ENCODE data around the gene SGK2.
A peak's percentile ranks its signal among the peaks of the same experiment; 100 is the strongest.
"Not testable (repeated sequence)": the region's sequence is repeated elsewhere in the genome, so short reads cannot be mapped to it uniquely, and the experiment has no call there.

Gene SGK2

DNA sequence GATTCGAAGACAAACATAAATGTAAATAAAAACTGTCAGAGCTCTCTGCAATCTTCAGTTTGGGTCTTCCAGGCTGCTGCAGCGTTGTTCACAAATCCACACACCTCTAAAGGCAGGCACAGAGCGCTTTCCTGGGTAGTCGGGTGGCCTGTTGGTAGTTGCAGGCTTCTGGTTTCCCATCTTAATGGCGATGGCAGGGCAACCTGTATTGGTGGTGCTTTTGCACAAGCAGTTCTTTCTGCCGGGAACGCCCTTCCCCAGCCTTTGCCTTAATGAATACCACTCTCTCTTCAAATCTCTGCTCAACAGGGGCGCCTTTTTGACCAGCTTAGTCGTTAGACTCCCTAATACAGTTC lies 31.2 kb downstream of the SGK2 start:
- Histone ChIP-seq H3K36me3 (ENCODE audit: insufficient read depth, low read length) (peaks cover 8% of the 10 kb centered on the region), H3K27ac (peak overlapping the region; percentile 99), H3K9ac (ENCODE audit: insufficient read length) (peak overlapping the region; percentile 95), H3K9me3 (ENCODE audit: low read depth, low read length) (no peaks in the 10 kb centered on the region), H3K4me3 (peak overlapping the region; percentile 95)
- no peak for DNase-seq (ENCODE audit: low read depth, low spot score)
- TF ChIP-seq POLR2AphosphoS5 (IDR thresholded peaks at IDR 0.05; ENCODE audit: borderline replicate concordance, low read depth, low read length) = no peak
- no peak for TF ChIP-seq FOXP2 (optimal IDR thresholded peaks at IDR 0.05; ENCODE audit: control extremely low read depth, extremely low read length, insufficient read depth)
- TF ChIP-seq EZH2 (IDR thresholded peaks at IDR 0.05) = no peak

DNA sequence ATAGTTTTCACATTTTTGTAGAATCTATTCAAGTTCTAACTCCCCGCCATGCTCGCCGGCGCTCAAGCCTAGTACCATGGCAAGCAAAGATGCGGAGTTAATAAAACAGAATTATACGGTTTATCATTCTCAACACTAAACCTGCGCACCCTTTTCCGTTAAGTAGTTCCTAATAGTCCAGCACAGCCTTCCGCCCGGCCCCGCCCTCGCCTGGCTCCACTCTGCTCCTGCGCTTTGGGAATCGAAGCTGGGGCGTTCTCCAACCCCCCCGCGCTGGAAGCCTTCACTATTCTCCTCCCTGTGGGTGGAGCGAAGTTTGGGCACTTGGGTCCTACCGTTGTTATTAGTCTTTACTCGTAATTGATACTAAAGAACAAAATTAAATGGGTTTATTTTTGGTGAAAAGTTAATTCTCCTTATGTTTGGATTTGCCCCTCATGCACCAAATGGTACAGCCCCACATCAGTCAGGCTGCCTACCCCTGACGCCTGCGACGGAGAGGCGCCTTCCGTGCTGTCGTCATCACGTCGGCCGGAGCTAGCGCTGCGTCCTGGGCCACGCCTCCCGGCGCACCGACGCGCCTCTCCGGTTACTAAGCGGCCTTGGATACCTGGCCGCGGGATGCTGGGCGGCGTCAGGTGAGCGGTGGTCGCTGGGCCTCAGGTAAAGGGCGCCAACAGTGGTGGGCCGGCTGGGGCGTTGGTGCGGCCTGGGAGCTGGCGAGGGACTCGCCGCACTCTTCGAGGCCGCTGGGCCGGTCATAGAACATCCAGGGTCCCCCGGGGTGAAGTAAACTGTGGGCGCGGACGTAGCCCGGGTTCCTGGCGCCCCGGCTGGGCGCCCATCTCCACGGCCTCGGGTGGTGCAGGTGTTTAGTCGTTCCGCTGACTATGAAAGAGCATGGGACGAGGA lies 31.8 kb downstream of the SGK2 start, which contains the start of gene IFT52:
Gene IFT52 (plus strand): TSS at position 546 of the 912 bp plus-strand sequence. CDS start 3,762 bp downstream, outside the sequence.
- Histone ChIP-seq H3K9ac (ENCODE audit: insufficient read length) (peak within 1 kb of the TSS; percentile 95), H3K36me3 (ENCODE audit: insufficient read depth, low read length) (peaks cover 10% of the 10 kb centered on the region), H3K27ac (peak within 1 kb of the TSS; percentile 99), H3K9me3 (ENCODE audit: low read depth, low read length) (no peaks in the 10 kb centered on the region), H3K4me3 (peak within 1 kb of the TSS; percentile 95)
- TF ChIP-seq POLR2AphosphoS5 (IDR thresholded peaks at IDR 0.05; ENCODE audit: borderline replicate concordance, low read depth, low read length) = peak; percentile 64
- no peak for TF ChIP-seq FOXP2 (optimal IDR thresholded peaks at IDR 0.05; ENCODE audit: control extremely low read depth, extremely low read length, insufficient read depth)
- DNase-seq (ENCODE audit: low read depth, low spot score) = peak; percentile 87

DNA sequence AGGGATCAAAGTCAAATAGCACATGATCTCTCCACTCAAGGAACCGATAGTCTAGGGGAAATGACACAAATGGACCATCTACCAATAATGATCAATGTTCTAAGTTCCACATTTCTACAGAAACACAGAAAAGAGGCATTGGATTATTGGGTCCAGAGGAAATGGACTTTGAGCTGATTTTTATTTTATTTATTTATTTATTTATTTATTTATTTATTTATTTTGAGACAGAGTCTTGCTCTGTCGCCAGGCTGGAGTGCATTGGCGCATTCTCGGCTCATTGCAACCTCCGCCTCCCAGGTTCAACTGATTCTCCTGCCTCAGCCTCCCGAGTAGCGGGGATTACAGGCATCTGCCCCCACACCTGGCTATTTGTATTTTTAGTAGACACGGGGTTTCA lies 43.1 kb downstream of the SGK2 start:
- H3K9ac ChIP-seq (ENCODE audit: insufficient read length); H3K9me3 ChIP-seq (ENCODE audit: low read depth, low read length); DNase-seq (ENCODE audit: low read depth, low spot score); H3K4me3 ChIP-seq; H3K27ac ChIP-seq: not testable (repeated sequence)
- peaks cover 38% of the 10 kb centered on the region for H3K36me3 ChIP-seq (ENCODE audit: insufficient read depth, low read length)

DNA sequence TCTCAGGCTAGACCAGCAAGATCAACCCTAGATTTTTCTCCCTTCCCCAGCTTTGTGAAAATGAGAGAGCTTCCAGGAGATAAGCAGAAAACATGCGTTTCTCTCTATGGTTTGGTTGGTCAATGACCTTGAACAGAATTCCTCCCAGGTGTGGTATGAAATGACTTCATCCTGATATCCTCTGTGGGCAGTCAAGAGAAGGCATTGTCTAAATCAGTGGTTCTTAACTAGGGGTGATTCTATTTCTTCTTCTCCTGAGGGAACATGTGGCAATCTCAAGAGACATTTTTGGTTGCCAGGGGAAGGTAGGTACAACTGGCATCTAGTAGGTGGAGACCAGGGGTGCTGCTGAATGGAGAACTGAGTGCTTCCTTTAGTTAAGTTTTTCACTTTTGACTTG lies 44.3 kb downstream of the SGK2 start:
- DNase-seq (ENCODE audit: low read depth, low spot score) = no peak
- H3K9me3 ChIP-seq (ENCODE audit: low read depth, low read length) = no peaks in the 10 kb centered on the region
- H3K27ac ChIP-seq = peak overlapping the region; percentile 63; the same call in 1 of the 2 replicates

DNA sequence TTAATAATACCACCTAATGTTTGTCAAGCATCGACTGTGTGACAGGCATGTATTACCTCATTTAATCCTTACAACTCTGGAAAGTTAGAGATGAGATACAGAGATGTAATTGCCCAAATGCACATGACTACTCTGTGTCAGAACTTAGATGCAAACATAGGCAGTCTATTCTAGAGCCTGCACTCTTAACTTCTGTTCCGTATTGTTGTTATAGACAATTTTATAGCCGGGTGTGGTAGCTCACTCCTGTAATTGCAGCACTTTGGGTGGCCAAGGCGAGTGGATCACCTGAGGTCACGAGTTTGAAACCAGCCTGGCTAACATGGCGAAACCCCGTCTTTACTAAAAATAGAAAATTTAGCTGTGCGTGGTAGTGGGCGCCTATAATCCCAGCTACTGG lies 46.9 kb downstream of the SGK2 start:
- DNase-seq (ENCODE audit: low read depth, low spot score) = no peak
- Histone ChIP-seq H3K36me3 (ENCODE audit: insufficient read depth, low read length) (peaks cover 25% of the 10 kb centered on the region), H3K9ac (ENCODE audit: insufficient read length) (no peak overlapping the region), H3K27ac (no peak overlapping the region), H3K9me3 (ENCODE audit: low read depth, low read length) (no peaks in the 10 kb centered on the region), H3K4me3 (no peak overlapping the region)
- TF ChIP-seq EZH2 (IDR thresholded peaks at IDR 0.05) (no peak), FOXP2 (optimal IDR thresholded peaks at IDR 0.05; ENCODE audit: control extremely low read depth, extremely low read length, insufficient read depth) (no peak), POLR2AphosphoS5 (IDR thresholded peaks at IDR 0.05; ENCODE audit: borderline replicate concordance, low read depth, low read length) (no peak)

More for the DNA sequence above, 44.3 kb downstream of the SGK2 start:
- TF ChIP-seq FOXP2 (optimal IDR thresholded peaks at IDR 0.05; ENCODE audit: control extremely low read depth, extremely low read length, insufficient read depth) (no peak), EZH2 (IDR thresholded peaks at IDR 0.05) (no peak), POLR2AphosphoS5 (IDR thresholded peaks at IDR 0.05; ENCODE audit: borderline replicate concordance, low read depth, low read length) (no peak)
- H3K36me3 ChIP-seq (ENCODE audit: insufficient read depth, low read length) = peaks cover 31% of the 10 kb centered on the region
- no peak overlapping the region for H3K4me3 ChIP-seq
- no peak overlapping the region for H3K9ac ChIP-seq (ENCODE audit: insufficient read length)

DNA sequence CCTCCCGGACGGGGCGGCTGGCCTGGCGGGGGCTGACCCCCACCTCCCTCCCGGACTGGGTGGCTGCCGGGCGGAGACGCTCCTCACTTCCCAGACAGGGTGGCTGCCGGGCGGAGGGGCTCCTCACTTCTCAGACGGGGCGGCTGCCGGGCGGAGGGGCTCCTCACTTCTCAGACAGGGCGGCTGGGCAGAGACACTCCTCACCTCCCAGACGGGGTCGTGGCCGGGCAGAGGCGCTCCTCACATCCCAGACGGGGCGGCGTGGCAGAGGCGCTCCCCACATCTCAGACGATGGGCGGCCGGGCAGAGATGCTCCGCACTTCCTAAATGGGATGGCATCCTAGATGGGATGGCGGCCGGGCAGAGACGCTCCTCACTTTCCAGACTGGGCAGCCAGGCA lies 48.5 kb downstream of the SGK2 start:
- H3K9ac ChIP-seq (ENCODE audit: insufficient read length); H3K9me3 ChIP-seq (ENCODE audit: low read depth, low read length); DNase-seq (ENCODE audit: low read depth, low spot score); H3K4me3 ChIP-seq; H3K27ac ChIP-seq: not testable (repeated sequence)
- peaks cover 20% of the 10 kb centered on the region for H3K36me3 ChIP-seq (ENCODE audit: insufficient read depth, low read length)

DNA sequence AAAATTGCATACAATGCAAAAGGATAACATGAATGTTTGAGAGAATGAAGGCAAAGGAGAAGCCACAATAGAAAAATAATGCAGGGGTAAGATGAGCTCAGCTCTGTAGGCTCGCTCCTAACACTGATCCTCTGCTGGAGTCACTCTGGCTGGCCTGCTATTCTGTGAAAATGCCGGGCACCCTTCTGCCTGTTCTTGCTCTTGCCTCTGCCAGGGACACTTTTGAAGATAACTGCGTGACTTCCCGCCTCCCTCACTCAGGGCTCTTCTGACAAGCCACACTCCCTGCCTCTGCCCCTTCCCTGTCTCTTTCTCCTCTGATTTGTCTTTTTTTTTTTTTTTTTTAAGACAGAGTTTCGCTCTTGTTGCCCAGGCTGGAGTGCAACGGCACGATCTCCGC lies 72.8 kb downstream of the SGK2 start:
- no peak for DNase-seq (ENCODE audit: low read depth, low spot score)
- Histone ChIP-seq H3K27ac (no peak overlapping the region), H3K9ac (ENCODE audit: insufficient read length) (no peak overlapping the region), H3K9me3 (ENCODE audit: low read depth, low read length) (no peaks in the 10 kb centered on the region), H3K36me3 (ENCODE audit: insufficient read depth, low read length) (peaks cover 14% of the 10 kb centered on the region), H3K4me3 (no peak overlapping the region)
- TF ChIP-seq EZH2 (IDR thresholded peaks at IDR 0.05) = no peak
- no peak for TF ChIP-seq POLR2AphosphoS5 (IDR thresholded peaks at IDR 0.05; ENCODE audit: borderline replicate concordance, low read depth, low read length)
- TF ChIP-seq FOXP2 (optimal IDR thresholded peaks at IDR 0.05; ENCODE audit: control extremely low read depth, extremely low read length, insufficient read depth) = no peak
